Endothelial cell of umbilical vein (primary cell): Measurements from ENCODE around the gene RAB27B. TPM values are rescaled to one million over a fixed set of nuclear protein-coding genes. Genes with fewer than 3 reads are reported as not detected.

ENCODE experiments used
- BruUV-seq: library from RNA; stranded (reverse); fragments of 400-500 nt; replicated peaks from 2 replicates; lab custom pipeline; 2021; lab: Mats Ljungman, UMichigan
- CTCF ChIA-PET: fragments of 300-600, 350-600 bp; sonication (Branson Sonifier 250); formaldehyde crosslinking; loops from one replicate; lab custom pipeline; 2021; ENCODE audit warnings: antibody characterized with exemption, inconsistent platforms; lab: Charles Lee
- POLR2A ChIA-PET: fragments of 300-600, 350-600 bp; sonication (Branson Sonifier 250); formaldehyde crosslinking; loops from one replicate; lab custom pipeline; 2021; ENCODE audit warnings: antibody characterized with exemption, inconsistent platforms; lab: Charles Lee
- DNase-seq: peaks from one replicate; pipeline ENCODE4 v3.0.0-alpha.2; 2011; ENCODE audit warnings: low read depth, low spot score
- FAIRE-seq: peaks from 2 replicates; lab custom pipeline; 2011; peaks lifted over from hg19 to GRCh38; lab: Jason Lieb, UNC
- H2AFZ ChIP-seq: 2 replicates; pipeline ENCODE4 v1.6.0; 2012; ENCODE audit warnings: low read depth, low read length, control low read depth, inconsistent platforms
- H3K27ac ChIP-seq: 2 replicates; pipeline ENCODE4 v1.5.1; 2011; ENCODE audit warnings: low read depth, mild to moderate bottlenecking, control low read depth, low read length, moderate library complexity; ENCODE audit not compliant: insufficient read depth
- H3K27me3 ChIP-seq, 2 experiments: 2 replicates each; pipeline versions ENCODE4 v1.6.0 to v1.6.1; 2011; ENCODE audit warnings: low read length in 2 of 2, mixed read lengths in 1 of 2; ENCODE audit not compliant: control insufficient read depth in 2 of 2, insufficient read depth in 2 of 2
- H3K36me3 ChIP-seq, 2 experiments: 2 replicates in 1 of 2; 3 replicates in 1 of 2; pipeline ENCODE4 v1.5.1; 2011; ENCODE audit warnings: low read length in 2 of 2, mild to moderate bottlenecking in 1 of 2, moderate library complexity in 1 of 2; ENCODE audit not compliant: control insufficient read depth in 2 of 2, insufficient read depth in 2 of 2; ENCODE audit errors: extremely low read depth in 1 of 2
- H3K4me1 ChIP-seq: 3 replicates; pipeline ENCODE4 v1.5.1; 2011; ENCODE audit warnings: mild to moderate bottlenecking, low read length; ENCODE audit not compliant: control insufficient read depth, insufficient read depth; ENCODE audit errors: extremely low read depth
- H3K4me2 ChIP-seq: 2 replicates; pipeline ENCODE4 v1.6.1; 2011; ENCODE audit warnings: low read length, control low read depth, mixed read lengths; ENCODE audit not compliant: insufficient read depth
- H3K4me3 ChIP-seq, 3 experiments: fragments of 200-600 bp in 1 of 3; sonication (generic), shearing (Covaris generic) in 1 of 3; replicated peaks in 1 of 3; 2 replicates each; pipeline ENCODE4 v1.5.1; 2011 to 2016; ENCODE audit warnings: control low read depth in 3 of 3, low read length in 3 of 3, mild to moderate bottlenecking in 2 of 3, inconsistent platforms in 1 of 3, low read depth in 1 of 3, moderate library complexity in 1 of 3; ENCODE audit not compliant: insufficient read depth in 1 of 3
- H3K79me2 ChIP-seq: 2 replicates; pipeline ENCODE4 v1.6.0; 2012; ENCODE audit warnings: low read length, inconsistent platforms; ENCODE audit not compliant: control insufficient read depth, insufficient read depth
- H3K9ac ChIP-seq: replicated peaks from 2 replicates; pipeline ENCODE3; 2011; ENCODE audit warnings: low read length, control low read depth; ENCODE audit not compliant: insufficient read depth; ENCODE audit errors: extremely low read depth
- H3K9me1 ChIP-seq: replicated peaks from 3 replicates; pipeline ENCODE4 v1.6.0; 2011; ENCODE audit warnings: mild to moderate bottlenecking, low read length; ENCODE audit not compliant: control insufficient read depth, insufficient read depth; ENCODE audit errors: extremely low read depth
- H3K9me3 ChIP-seq: replicated peaks from 2 replicates; pipeline ENCODE4 v1.5.1; 2012; ENCODE audit warnings: low read length, inconsistent platforms; ENCODE audit not compliant: control insufficient read depth, insufficient read depth
- H4K20me1 ChIP-seq: replicated peaks from 2 replicates; pipeline ENCODE3; 2011; ENCODE audit warnings: mild to moderate bottlenecking, low read length; ENCODE audit not compliant: control insufficient read depth, insufficient read depth; ENCODE audit errors: extremely low read depth
- EZH2 ChIP-seq: IDR thresholded peaks from 2 replicates; pipeline ENCODE4 v1.6.1; 2012; ENCODE audit warnings: borderline replicate concordance, low read depth, mild to moderate bottlenecking, moderate library complexity, low read length, inconsistent platforms; ENCODE audit not compliant: severe bottlenecking
- FOS ChIP-seq: IDR thresholded peaks from 2 replicates; pipeline ENCODE4 v1.6.1; 2011; ENCODE audit warnings: mild to moderate bottlenecking, low read length, moderate library complexity, borderline replicate concordance; ENCODE audit not compliant: insufficient read depth
- GATA2 ChIP-seq: IDR thresholded peaks from 2 replicates; pipeline ENCODE4 v1.7.0; 2011; ENCODE audit warnings: low read depth, mild to moderate bottlenecking, moderate library complexity, mixed read lengths, low read length; ENCODE audit not compliant: insufficient read length, insufficient read depth
- JUN ChIP-seq: IDR thresholded peaks from 2 replicates; pipeline ENCODE4 v1.6.1; 2011; ENCODE audit warnings: borderline replicate concordance, low read depth; ENCODE audit not compliant: insufficient read length, insufficient read depth
- MYC ChIP-seq: IDR thresholded peaks from one replicate; pipeline ENCODE4 v1.6.1; 2011; ENCODE audit warnings: mild to moderate bottlenecking, low read depth, low read length
- POLR2A ChIP-seq: IDR thresholded peaks from 2 replicates; pipeline ENCODE4 v1.6.1; 2012; ENCODE audit warnings: low read depth, mild to moderate bottlenecking, control low read depth, low read length
- POLR2AphosphoS5 ChIP-seq: IDR thresholded peaks from 2 replicates; pipeline ENCODE4 v1.6.1; 2012; ENCODE audit warnings: low read depth, mild to moderate bottlenecking, control low read depth, low read length, moderate library complexity; ENCODE audit not compliant: insufficient read depth
- dilution Hi-C: fragments of 300-500 bp; cut with MboI; formaldehyde crosslinking; loops from one replicate; pipeline ENCODE4 v1.15.0; 2019; ENCODE audit warnings: low sequenced_read_pairs; ENCODE audit not compliant: extremely low pct_ligation_motif_present
- intact Hi-C: fragments of 100-400 bp; cut with micrococcal nuclease; formaldehyde crosslinking; loops from one replicate; pipeline ENCODE4 v1.10.0; 2022
- polyA plus RNA-seq, 4 experiments: library from polyadenylated mRNA; depleted of rRNA in 3 of 4; stranded (reverse) in 3 of 4; unstranded in 1 of 4; fragments of >200 nt; gene quantifications; 2 replicates each; pipeline versions ENCODE4 v1.2.1 to v1.2.3, GENCODE V29; 2011 to 2012; ENCODE audit warnings: missing spikeins in 1 of 4
- total RNA-seq: library from RNA; stranded (reverse); gene quantifications from 2 replicates; pipeline ENCODE4 v1.2.3, GENCODE V29; 2021
- TF ChIP-seq, protein P1 (sequence below), 2 donors: IDR thresholded peaks; 1 replicate in 1 of 2; 2 replicates in 1 of 2; pipeline ENCODE4 v1.5.1; 2011; ENCODE audit warnings: low read length in 2 of 2, mild to moderate bottlenecking in 2 of 2, moderate library complexity in 2 of 2, control low read depth in 1 of 2, inconsistent platforms in 1 of 2, low read depth in 1 of 2; ENCODE audit not compliant: insufficient read depth in 1 of 2; ENCODE audit errors: extremely low read depth in 1 of 2
- TF ChIP-seq, protein P2 (sequence below): IDR thresholded peaks from 2 replicates; pipeline ENCODE4 v1.6.1; 2011; ENCODE audit not compliant: insufficient read depth, insufficient read length

The RAB27B gene
- total and polyA plus RNA-seq, 2 donors (not counting 3 experiments of a cell fraction or from before 2014, with no cell fraction given): not detected

DNA sequence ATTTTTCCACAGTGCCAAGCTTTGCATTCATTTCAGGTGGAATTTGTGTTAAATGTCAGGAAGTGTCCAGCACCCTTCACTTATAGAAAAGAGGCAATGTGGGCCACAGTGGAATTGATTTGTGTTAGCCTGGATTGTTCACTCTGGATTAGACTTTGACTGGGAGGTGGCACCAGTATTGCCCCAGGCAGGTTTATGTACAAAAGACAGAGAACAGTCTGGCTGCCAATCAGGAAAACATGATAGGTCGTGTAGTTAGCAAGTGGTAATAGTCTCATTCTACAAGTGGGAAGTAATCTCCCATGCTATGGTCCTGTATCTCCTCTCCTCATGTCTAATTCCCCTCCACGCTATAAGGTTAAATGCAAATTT, 45.6 kb downstream of the RAB27B start:
- no peak overlapping the region for H3K4me2 ChIP-seq
- H3K9ac ChIP-seq: no peak overlapping the region
- POLR2A ChIA-PET: no interaction called here
- dilution Hi-C loops: no loop called here
- H3K27me3 ChIP-seq: peaks cover 0 to 2% of the 10 kb centered on the region in 2 experiments
- CTCF ChIA-PET: interaction anchor here (1.8 kb wide), 1 partner anchor 14 kb away, joined by 5 read pairs; no protein-coding TSS in a partner anchor
- DNase-seq (no peak), FAIRE-seq (no peak)
- no peak overlapping the region for H3K4me3 ChIP-seq
- no peaks in the 10 kb centered on the region for H3K9me3 ChIP-seq
- H3K79me2 ChIP-seq: no peaks in the 10 kb centered on the region
- no TSS peak for BruUV-seq
- no peaks in the 10 kb centered on the region for H3K9me1 ChIP-seq
- H4K20me1 ChIP-seq: no peaks in the 10 kb centered on the region
- intact Hi-C loops: no loop called here
- no peaks in the 10 kb centered on the region for H3K36me3 ChIP-seq
- no peaks in the 10 kb centered on the region for H3K4me1 ChIP-seq
- no peak overlapping the region for H2AFZ ChIP-seq
- no peak overlapping the region for H3K27ac ChIP-seq
- no peak for TF ChIP-seq MYC
- no peak for TF ChIP-seq EZH2
- no peak for TF ChIP-seq FOS
- no peak for TF ChIP-seq JUN
- TF ChIP-seq, protein P1, sequence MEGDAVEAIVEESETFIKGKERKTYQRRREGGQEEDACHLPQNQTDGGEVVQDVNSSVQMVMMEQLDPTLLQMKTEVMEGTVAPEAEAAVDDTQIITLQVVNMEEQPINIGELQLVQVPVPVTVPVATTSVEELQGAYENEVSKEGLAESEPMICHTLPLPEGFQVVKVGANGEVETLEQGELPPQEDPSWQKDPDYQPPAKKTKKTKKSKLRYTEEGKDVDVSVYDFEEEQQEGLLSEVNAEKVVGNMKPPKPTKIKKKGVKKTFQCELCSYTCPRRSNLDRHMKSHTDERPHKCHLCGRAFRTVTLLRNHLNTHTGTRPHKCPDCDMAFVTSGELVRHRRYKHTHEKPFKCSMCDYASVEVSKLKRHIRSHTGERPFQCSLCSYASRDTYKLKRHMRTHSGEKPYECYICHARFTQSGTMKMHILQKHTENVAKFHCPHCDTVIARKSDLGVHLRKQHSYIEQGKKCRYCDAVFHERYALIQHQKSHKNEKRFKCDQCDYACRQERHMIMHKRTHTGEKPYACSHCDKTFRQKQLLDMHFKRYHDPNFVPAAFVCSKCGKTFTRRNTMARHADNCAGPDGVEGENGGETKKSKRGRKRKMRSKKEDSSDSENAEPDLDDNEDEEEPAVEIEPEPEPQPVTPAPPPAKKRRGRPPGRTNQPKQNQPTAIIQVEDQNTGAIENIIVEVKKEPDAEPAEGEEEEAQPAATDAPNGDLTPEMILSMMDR (IDR thresholded peaks at IDR 0.05; ENCODE audit: extremely low read depth in 1 of 2, insufficient read depth in 1 of 2, low read depth in 1 of 2, low read length in 2 of 2): no peak
- TF ChIP-seq, protein P2, sequence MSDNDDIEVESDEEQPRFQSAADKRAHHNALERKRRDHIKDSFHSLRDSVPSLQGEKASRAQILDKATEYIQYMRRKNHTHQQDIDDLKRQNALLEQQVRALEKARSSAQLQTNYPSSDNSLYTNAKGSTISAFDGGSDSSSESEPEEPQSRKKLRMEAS: no peak
- no peak for TF ChIP-seq POLR2AphosphoS5
- no peak for TF ChIP-seq POLR2A
- no peak for TF ChIP-seq GATA2
